Suprapubic skin (tissue), 4 donors: ENCODE measurements around the gene NUDCD2. TPM values are rescaled to one million over a fixed set of nuclear protein-coding genes. Genes with fewer than 3 reads are reported as not detected.

Experiments used
- DNase-seq, 2 donors: peaks; one replicate each; pipeline ENCODE4 v3.0.0-alpha.2; 2019; ENCODE audit warnings: low spot score in 2 of 2
- H3K27ac ChIP-seq: fragments of 200-600 bp; sonication (generic); one replicate; pipeline ENCODE4 v1.5.1; 2019
- H3K27me3 ChIP-seq: fragments of 200-600 bp; sonication (generic); one replicate; pipeline ENCODE4 v1.5.1; 2019
- H3K36me3 ChIP-seq: fragments of 200-600 bp; sonication (generic); one replicate; pipeline ENCODE4 v1.5.1; 2019
- H3K4me1 ChIP-seq: fragments of 200-600 bp; sonication (generic); one replicate; pipeline ENCODE4 v1.5.1; 2019
- H3K4me3 ChIP-seq: fragments of 200-600 bp; sonication (generic); one replicate; pipeline ENCODE4 v1.5.1; 2019; ENCODE audit warnings: mild to moderate bottlenecking
- H3K9me3 ChIP-seq: fragments of 200-600 bp; sonication (generic); one replicate; pipeline ENCODE4 v1.5.1; 2019
- EP300 ChIP-seq: sonication (generic); formaldehyde crosslinking; IDR thresholded peaks from one replicate; pipeline ENCODE4 v1.6.1; 2017; ENCODE audit warnings: antibody characterized with exemption
- POLR2A ChIP-seq, 2 donors: fragments of 450-650 bp; IDR thresholded peaks; one replicate each; pipeline ENCODE4 v1.6.1; 2017; ENCODE audit warnings: antibody characterized with exemption in 2 of 2, mild to moderate bottlenecking in 2 of 2, moderate library complexity in 2 of 2
- POLR2AphosphoS5 ChIP-seq, 3 donors: sonication (generic); formaldehyde crosslinking; IDR thresholded peaks; one replicate each; pipeline ENCODE4 v1.6.1; 2017; ENCODE audit warnings: antibody characterized with exemption in 3 of 3
- WGBS: methylation state at CpG from one replicate; pipeline ENCODE4 v1.1.5; 2018; 5-methylcytosine and 5-hydroxymethylcytosine counted together
- total RNA-seq, 4 donors: library from RNA; depleted of rRNA; stranded (reverse); fragments of >200 nt; gene quantifications; one replicate each; pipeline ENCODE4 v1.1.0, GENCODE V29; 2016
- TF ChIP-seq, protein P1 (sequence below), 2 donors: fragments of 200-600 bp in 1 of 2; fragments of 450-650 bp in 1 of 2; sonication (generic) in 1 of 2; IDR thresholded peaks; one replicate each; pipeline ENCODE4 v1.5.1; 2016 to 2019; ENCODE audit warnings: antibody characterized with exemption in 2 of 2, mild to moderate bottlenecking in 1 of 2, moderate library complexity in 1 of 2

Gene NUDCD2, protein sequence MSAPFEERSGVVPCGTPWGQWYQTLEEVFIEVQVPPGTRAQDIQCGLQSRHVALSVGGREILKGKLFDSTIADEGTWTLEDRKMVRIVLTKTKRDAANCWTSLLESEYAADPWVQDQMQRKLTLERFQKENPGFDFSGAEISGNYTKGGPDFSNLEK
- 10 to 100 TPM in 1 of 4 donors, 1 to 10 TPM in 3; 4.4 to 19.0 (median 6.1) TPM for total RNA-seq

DNA sequence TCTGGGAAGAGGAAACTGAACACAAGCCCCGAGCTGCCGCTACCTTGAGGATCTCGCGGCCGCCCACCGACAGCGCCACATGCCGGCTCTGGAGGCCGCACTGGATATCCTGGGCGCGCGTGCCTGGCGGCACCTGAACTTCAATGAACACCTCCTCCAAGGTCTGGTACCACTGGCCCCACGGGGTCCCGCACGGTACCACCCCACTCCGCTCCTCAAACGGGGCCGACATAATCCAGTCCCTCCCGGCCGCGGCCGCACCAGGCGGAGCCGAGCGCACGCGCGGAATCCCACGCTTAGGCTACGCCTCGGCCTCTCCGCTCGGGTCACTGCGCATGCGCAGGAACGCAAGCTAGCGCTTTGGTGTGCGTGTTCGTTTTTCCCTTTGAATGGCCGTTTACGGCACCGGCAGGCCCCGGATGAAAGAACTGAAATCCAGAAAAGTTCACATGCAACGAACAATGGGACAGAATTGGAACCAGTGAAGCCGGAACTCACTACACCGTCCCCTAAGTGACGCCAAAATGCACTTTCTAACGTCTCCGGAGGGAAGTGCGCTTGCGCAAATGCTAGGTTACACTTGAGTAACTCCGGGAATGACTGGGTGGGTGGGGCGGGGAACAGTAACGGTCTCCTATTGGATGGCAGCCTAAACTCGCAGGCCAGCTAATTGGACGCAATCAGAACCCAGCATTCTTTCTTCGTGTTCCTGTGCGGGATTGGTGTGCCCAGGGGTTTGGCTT is at the start of gene NUDCD2:
NUDCD2 (minus strand) TSS at position 284 of the 743 bp plus-strand sequence; CDS start at position 232, 52 bp downstream.
- H3K4me1 ChIP-seq = peaks cover 36% of the 10 kb centered on the region
- H3K36me3 ChIP-seq = peaks cover 9% of the 10 kb centered on the region

DNA sequence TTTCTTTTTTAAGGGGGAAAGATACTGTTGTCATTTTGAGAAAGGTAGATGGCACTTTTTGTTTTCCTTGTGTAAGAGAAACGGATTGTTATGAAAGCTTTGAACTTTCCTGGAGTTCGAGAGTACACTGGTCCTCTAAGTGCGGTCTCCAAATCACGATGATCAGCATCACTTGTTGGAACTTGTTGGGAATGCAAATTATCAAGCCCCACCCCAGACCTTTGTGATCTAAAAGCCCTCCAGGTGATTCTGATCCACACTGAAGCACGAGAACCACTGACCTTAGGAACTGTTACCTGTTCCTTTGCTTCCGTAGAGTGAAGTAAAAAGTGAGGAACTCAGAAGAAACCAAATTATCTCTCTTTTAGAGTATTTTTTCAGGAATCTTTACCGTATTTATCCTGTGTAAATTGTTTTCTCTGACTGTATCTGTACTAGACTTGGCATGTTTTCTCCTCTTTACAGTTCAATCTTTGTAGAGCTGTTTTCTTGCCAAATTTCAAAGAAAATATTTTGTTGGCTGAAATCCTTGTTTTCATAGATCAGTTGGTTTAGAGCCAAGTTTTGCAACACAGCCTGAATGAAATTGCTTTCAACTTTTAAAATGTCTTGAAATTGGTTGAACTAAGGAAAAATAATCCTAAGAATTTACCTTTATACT is 49.5 kb upstream of the NUDCD2 start:
- peak overlapping the region; percentile 69 for H3K27ac ChIP-seq

More for the DNA sequence above, at the start of gene NUDCD2:
- peak within 1 kb of the TSS; percentile 71 for H3K4me3 ChIP-seq
- no peaks in the 10 kb centered on the region for H3K27me3 ChIP-seq
- DNase-seq = peak; percentile 96 to 97
- H3K27ac ChIP-seq = peak within 1 kb of the TSS; percentile 98
- no peaks in the 10 kb centered on the region for H3K9me3 ChIP-seq
- WGBS = 1% methylated on average over 26 of the region's 59 CpGs
- TF ChIP-seq EP300 (no peak), POLR2AphosphoS5 (IDR thresholded peaks at IDR 0.05) (peak; percentile 26 to 81 (median 62)), POLR2A (IDR thresholded peaks at IDR 0.05) (peak in 1 of 2 donors; percentile 73)
- TF ChIP-seq, protein P1, sequence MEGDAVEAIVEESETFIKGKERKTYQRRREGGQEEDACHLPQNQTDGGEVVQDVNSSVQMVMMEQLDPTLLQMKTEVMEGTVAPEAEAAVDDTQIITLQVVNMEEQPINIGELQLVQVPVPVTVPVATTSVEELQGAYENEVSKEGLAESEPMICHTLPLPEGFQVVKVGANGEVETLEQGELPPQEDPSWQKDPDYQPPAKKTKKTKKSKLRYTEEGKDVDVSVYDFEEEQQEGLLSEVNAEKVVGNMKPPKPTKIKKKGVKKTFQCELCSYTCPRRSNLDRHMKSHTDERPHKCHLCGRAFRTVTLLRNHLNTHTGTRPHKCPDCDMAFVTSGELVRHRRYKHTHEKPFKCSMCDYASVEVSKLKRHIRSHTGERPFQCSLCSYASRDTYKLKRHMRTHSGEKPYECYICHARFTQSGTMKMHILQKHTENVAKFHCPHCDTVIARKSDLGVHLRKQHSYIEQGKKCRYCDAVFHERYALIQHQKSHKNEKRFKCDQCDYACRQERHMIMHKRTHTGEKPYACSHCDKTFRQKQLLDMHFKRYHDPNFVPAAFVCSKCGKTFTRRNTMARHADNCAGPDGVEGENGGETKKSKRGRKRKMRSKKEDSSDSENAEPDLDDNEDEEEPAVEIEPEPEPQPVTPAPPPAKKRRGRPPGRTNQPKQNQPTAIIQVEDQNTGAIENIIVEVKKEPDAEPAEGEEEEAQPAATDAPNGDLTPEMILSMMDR (IDR thresholded peaks at IDR 0.05) = no peak

DNA sequence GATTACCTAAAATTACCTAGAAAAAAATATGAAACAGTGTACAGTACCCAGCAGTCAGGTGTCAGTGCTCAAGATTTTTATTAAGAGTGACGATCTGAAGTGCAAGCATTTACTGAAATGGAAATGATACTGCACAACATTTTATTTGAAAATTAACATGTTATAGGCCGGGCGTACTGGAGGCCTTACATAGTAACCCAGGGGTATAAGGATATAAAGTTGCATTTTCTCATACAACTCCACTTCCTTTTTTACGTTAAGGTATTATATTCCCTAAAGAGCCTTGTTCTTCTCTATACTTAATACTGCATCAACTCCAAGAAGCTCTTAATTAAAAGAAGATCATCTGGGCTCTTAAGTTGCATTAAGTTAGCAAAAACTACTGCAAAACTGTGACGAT is 48.9 kb upstream of the NUDCD2 start:
- no peaks in the 10 kb centered on the region for H3K9me3 ChIP-seq
- H3K27ac ChIP-seq = peak overlapping the region; percentile 69
- TF ChIP-seq POLR2A (IDR thresholded peaks at IDR 0.05) (no peak), POLR2AphosphoS5 (IDR thresholded peaks at IDR 0.05) (no peak), EP300 (no peak)
- TF ChIP-seq, protein P1 (IDR thresholded peaks at IDR 0.05) = no peak
- WGBS = 19% methylated on average over 5 of the region's 5 CpGs
- H3K27me3 ChIP-seq = no peaks in the 10 kb centered on the region
- peak overlapping the region; percentile 38 for H3K4me3 ChIP-seq
- DNase-seq = no peak
- peaks cover 19% of the 10 kb centered on the region for H3K36me3 ChIP-seq
- peaks cover 66% of the 10 kb centered on the region for H3K4me1 ChIP-seq

More for the DNA sequence above, 49.5 kb upstream of the NUDCD2 start:
- DNase-seq = no peak
- Histone ChIP-seq H3K36me3 (peaks cover 26% of the 10 kb centered on the region), H3K9me3 (no peaks in the 10 kb centered on the region), H3K27me3 (no peaks in the 10 kb centered on the region), H3K4me1 (peaks cover 59% of the 10 kb centered on the region), H3K4me3 (peak overlapping the region; percentile 38)
- TF ChIP-seq, protein P1 (IDR thresholded peaks at IDR 0.05) = no peak
- TF ChIP-seq EP300 = no peak
- no peak for TF ChIP-seq POLR2A (IDR thresholded peaks at IDR 0.05)
- no peak for TF ChIP-seq POLR2AphosphoS5 (IDR thresholded peaks at IDR 0.05)
- 7% methylated on average over 7 of the region's 7 CpGs for WGBS

DNA sequence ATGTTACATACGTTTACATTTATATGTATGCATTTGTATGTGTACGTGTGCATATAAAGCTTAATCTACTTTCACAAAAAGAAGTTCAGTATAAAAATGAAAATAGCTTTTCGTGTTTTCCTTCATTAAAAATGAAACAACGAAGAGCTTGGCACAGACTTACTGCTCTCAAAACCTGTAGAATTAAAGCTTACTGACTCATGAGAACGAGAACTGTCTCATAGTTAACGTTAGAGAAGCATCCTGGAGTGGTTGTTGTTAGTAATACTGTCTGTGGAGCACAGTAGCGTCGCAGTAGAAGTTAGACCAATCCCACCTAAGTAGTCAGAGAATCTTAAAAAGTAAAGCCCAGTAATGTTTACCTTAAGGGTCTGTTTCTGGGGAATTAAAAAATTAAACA is 46.8 kb upstream of the NUDCD2 start:
- Histone ChIP-seq H3K4me3 (peak overlapping the region; percentile 85), H3K4me1 (peaks cover 67% of the 10 kb centered on the region), H3K36me3 (no peaks in the 10 kb centered on the region), H3K27me3 (no peaks in the 10 kb centered on the region), H3K27ac (peak overlapping the region; percentile 99), H3K9me3 (no peaks in the 10 kb centered on the region)
- DNase-seq = no peak
- 5% methylated on average over 8 of the region's 8 CpGs for WGBS
- TF ChIP-seq POLR2AphosphoS5 (IDR thresholded peaks at IDR 0.05) (no peak), EP300 (no peak), POLR2A (IDR thresholded peaks at IDR 0.05) (no peak)
- TF ChIP-seq, protein P1 (IDR thresholded peaks at IDR 0.05) = no peak

DNA sequence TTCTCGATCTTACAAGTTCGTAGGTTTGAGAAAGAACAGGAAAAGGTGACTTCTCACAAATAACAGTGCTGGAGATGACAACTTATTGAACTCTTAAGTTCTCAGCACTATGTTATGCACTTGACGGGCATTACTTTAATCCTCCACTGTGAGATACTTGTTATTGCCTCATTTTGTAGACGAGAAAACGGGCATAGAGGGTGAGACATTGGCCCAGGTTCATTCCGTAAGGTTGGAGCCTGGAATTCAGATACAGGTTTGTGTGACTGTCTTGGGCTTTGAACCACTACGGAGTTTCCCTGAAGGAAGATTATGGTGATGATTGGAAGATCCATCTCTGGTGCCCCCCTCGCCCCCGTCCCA is 46.2 kb upstream of the NUDCD2 start:
- no peaks in the 10 kb centered on the region for H3K9me3 ChIP-seq
- H3K27me3 ChIP-seq = no peaks in the 10 kb centered on the region
- DNase-seq = no peak
- peak overlapping the region; percentile 85 for H3K4me3 ChIP-seq
- TF ChIP-seq EP300 (no peak), POLR2A (IDR thresholded peaks at IDR 0.05) (no peak), POLR2AphosphoS5 (IDR thresholded peaks at IDR 0.05) (no peak)
- TF ChIP-seq, protein P1 (IDR thresholded peaks at IDR 0.05) = no peak
- 0% methylated on average over 8 of the region's 9 CpGs for WGBS
- peak overlapping the region; percentile 99 for H3K27ac ChIP-seq
- H3K4me1 ChIP-seq = peaks cover 63% of the 10 kb centered on the region
- no peaks in the 10 kb centered on the region for H3K36me3 ChIP-seq
